ENCODE data around the gene AP1M1.

GRCh38 chr19:16226878-16227836 is 29.4 kb downstream of the AP1M1 start:
- TF ChIP-seq POLR2A (IDR thresholded peaks at IDR 0.05) (no peak), CTCF (IDR thresholded peaks at IDR 0.05) (no peak), EP300 (IDR thresholded peaks at IDR 0.05) (no peak), POLR2AphosphoS5 (IDR thresholded peaks at IDR 0.05) (no peak)
